ENCODE measurements around the gene PNMA8A. TPM values are rescaled to one million over a fixed set of nuclear protein-coding genes. Genes with fewer than 3 reads are reported as not detected.

The PNMA8A gene
- total RNA-seq, 1 experiment from 2014 or later: 40.5 TPM

DNA sequence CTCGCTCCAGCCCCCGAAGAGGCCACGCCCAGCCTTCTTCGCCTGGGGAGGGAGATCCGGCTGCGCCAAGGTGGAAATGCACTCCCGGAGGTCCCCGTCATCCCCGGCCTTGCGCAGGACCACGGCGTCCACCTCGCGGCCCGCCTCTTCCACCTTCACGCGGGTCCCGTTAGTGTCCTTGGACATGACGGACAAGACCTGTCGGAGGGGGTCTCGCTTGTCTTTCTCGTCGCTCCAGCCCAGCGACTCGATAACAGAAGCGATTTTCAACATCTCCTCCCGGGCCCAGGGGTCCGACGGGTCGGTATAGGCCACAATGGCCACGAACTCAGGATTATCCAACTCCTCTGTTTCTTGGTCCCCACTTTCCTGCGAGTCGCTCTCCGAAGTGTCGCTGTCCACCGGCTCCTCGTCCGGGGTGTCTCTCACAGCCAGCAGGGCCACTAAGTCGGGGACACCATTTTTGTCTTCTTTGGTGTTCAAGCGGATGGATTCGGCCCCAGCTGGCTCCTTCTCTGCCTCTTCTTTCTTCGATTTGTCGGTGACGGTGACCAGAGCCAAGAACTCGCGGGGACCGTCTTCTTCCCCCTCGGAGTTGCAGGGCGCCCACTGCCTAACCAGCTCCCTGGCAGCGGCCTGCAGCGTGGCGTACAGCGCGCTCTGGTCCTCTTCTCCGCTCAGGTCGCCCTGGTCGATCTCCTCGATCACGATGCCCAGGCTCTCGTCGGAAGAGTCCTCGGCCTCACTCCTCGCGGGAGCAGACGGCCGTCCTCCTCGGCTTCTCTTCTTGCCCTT, 23.0 kb upstream of the PNMA8A start:
- DNase-seq (ENCODE audit: low spot score): no peak
- in situ Hi-C loops (cut with HindIII; ENCODE audit: low sequenced_read_pairs): no loop called here

- no peak for DNase-seq (ENCODE audit: low spot score)
Measured at GRCh38 chr19:46493236-46494145, 22.1 kb upstream of the PNMA8A start.

GRCh38 chr19:46492841-46493235, 21.5 kb upstream of the PNMA8A start:
- no peak for DNase-seq (ENCODE audit: low spot score)
- in situ Hi-C loops (cut with HindIII; ENCODE audit: low sequenced_read_pairs): no loop called here

More at GRCh38 chr19:46493236-46494145, 22.1 kb upstream of the PNMA8A start:
- in situ Hi-C loops (cut with HindIII; ENCODE audit: low sequenced_read_pairs): no loop called here

DNA sequence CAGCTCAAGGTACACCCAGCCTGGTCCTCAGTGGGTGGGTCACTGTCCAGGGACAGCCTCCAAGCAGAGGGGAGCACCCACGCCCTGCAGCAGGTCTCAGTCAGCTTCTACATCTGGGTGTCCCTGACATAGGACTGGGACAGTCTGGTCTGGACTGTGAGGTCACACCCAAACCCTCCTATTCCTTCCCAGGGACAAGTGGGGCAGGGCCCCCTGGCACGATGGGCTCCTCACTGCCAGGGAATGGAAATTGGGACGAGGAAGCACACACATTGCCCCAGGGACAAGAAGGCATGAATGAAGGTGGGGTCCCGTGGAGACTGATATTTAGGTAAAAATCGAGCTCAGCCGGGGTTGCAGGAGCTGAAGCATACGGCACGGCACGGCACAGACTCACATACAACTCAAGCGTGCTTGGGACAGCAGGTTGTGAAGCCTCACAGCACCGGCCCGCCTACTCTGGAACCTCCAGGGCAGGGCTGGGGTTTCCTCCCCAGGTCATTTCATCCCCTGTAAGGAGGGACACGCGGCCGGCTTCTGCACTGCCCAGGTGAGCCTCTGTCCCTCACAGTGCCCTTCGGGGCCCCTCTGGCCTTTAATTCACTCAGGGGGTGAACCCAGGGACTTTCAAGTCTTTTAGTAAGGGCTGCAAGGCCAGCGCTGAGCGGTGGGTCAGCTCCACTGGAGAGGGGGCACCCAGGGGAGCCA, 20.8 kb upstream of the PNMA8A start:
- in situ Hi-C loops (cut with HindIII; ENCODE audit: low sequenced_read_pairs): no loop called here
- DNase-seq (ENCODE audit: low spot score): no peak

GRCh38 chr19:46490774-46491173, 19.4 kb upstream of the PNMA8A start:
- no peak for DNase-seq (ENCODE audit: low spot score)
- in situ Hi-C loops (cut with HindIII; ENCODE audit: low sequenced_read_pairs): no loop called here

DNA sequence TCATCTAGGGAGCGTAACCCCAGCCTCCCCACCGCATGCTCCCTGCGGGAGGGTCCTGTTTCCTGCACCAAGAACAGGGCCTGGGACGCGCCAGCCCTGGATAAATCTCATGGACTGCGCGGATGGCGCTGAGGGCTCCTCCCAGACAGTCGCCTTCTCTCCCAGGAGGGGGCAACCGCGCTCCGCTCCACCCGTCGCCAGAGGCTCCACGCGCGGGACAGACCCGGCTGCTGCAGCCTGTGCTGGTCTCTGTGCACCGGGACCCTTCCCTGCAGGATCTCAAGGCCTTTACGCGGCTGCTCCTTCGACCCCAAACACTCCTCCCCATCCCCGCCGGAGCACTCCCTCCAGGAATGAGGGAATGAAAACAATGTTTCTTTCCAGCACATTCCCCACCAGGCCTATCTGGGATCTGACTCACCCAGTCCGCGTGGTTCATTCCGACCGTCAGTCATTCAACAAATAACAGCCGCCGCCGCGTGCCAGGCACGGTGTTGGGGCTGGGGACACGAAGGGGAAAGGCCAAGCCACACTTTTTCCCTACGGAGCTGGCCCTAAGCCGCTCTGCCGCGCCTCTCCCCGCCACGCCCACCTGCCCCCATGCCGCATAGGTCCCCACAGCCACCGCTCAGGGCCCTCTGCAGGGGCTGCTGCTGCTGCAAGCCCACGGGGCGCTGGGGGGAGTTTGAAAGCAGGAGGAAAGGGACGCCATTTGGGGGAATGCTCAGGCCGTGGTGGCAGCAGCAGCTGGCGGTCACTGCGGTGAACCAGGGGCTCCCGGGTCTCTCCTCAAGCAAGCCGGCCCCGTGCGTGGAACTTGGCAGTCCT, 18.3 kb upstream of the PNMA8A start:
- no peak for DNase-seq (ENCODE audit: low spot score)
- in situ Hi-C loops (cut with HindIII; ENCODE audit: low sequenced_read_pairs): no loop called here

- in situ Hi-C loops (cut with HindIII; ENCODE audit: low sequenced_read_pairs): no loop called here
Measured at GRCh38 chr19:46488551-46488950, 17.2 kb upstream of the PNMA8A start.

GRCh38 chr19:46487802-46488445, 16.6 kb upstream of the PNMA8A start:
- in situ Hi-C loops (cut with HindIII; ENCODE audit: low sequenced_read_pairs): no loop called here

More at GRCh38 chr19:46488551-46488950, 17.2 kb upstream of the PNMA8A start:
- DNase-seq (ENCODE audit: low spot score): no peak

GRCh38 chr19:46487178-46487801, 15.9 kb upstream of the PNMA8A start:
- in situ Hi-C loops (cut with HindIII; ENCODE audit: low sequenced_read_pairs): no loop called here
- no peak for DNase-seq (ENCODE audit: low spot score)

More at GRCh38 chr19:46487802-46488445, 16.6 kb upstream of the PNMA8A start:
- peak; percentile 69 for DNase-seq (ENCODE audit: low spot score)

GRCh38 chr19:46486358-46486757, 15.0 kb upstream of the PNMA8A start:
- in situ Hi-C loops (cut with HindIII; ENCODE audit: low sequenced_read_pairs): no loop called here
- no peak for DNase-seq (ENCODE audit: low spot score)

- no peak for DNase-seq (ENCODE audit: low spot score)
- in situ Hi-C loops (cut with HindIII; ENCODE audit: low sequenced_read_pairs): no loop called here
Measured at GRCh38 chr19:46484656-46485055, 13.3 kb upstream of the PNMA8A start.

DNA sequence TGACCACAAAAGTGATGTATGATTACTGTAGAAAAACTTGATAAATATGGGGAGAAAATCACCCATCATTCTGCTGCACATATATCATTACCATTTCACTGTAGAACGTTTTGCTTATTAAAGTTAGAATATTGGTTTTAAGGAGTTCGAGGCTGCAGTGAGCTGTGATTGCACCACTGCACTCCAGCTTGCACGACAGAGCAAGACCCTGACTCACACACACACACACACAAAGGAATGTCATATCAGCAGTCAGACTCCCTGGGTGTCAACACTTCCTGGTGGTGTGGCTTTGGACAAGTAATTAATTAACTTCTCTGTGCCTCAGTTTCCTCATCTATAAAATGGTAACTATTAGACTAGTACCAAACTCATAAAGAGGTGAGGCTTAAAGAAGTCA, 11.3 kb upstream of the PNMA8A start:
- in situ Hi-C loops (cut with HindIII; ENCODE audit: low sequenced_read_pairs): no loop called here
- DNase-seq (ENCODE audit: low spot score): no peak

- no peak for DNase-seq (ENCODE audit: low spot score)
- in situ Hi-C loops (cut with HindIII; ENCODE audit: low sequenced_read_pairs): no loop called here
Measured at GRCh38 chr19:46481947-46482346, 10.6 kb upstream of the PNMA8A start.

DNA sequence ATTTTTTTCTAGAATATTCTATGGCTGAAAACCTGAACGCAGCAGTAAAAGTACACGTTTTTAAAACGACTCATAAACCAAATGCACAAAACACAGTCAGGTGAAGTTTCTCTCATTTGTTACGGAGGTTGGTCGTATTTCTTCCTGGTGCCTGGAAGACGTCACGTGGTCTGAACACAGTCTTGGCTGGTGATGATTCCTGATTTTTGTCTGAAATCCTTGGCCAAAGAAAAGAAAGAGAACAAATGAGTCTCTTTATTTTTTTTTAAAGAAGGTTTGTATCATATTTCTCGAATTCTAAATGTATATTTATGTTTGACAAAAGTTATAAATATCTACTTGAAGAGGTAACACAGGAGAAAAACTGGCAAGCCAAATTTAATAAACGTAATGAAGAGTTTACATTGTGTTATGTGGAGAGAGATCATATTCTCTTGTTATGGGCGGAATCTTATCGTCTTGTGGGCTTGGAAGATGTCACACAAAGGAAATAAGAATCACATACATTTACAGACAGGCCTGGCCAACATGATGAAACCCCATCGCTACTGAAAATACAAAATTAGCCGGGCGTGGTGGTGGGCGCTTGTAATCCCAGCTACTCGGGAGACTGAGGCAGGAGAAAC, 10.0 kb upstream of the PNMA8A start:
- DNase-seq (ENCODE audit: low spot score): no peak
- in situ Hi-C loops (cut with HindIII; ENCODE audit: low sequenced_read_pairs): no loop called here

DNA sequence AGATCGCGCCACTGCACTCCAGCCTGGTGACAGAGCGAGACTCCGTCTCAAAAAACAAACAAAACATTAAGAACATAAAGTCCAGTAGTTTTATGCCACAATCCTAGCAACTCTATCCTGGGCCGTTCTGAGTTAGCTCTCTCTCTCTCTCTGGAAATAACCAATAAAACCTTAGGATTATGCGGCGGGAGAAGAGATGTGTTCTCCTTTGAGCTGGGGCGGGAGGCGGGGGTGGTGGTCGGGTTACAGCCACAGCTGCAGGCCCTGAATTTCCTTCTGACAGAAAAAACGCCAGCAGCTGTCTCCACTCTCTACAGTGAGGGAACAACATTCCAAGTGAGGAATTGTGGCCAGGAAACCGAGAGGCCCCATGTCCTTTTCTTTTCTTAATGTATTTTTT, 9.1 kb upstream of the PNMA8A start:
- no peak for DNase-seq (ENCODE audit: low spot score)
- in situ Hi-C loops (cut with HindIII; ENCODE audit: low sequenced_read_pairs): no loop called here

DNA sequence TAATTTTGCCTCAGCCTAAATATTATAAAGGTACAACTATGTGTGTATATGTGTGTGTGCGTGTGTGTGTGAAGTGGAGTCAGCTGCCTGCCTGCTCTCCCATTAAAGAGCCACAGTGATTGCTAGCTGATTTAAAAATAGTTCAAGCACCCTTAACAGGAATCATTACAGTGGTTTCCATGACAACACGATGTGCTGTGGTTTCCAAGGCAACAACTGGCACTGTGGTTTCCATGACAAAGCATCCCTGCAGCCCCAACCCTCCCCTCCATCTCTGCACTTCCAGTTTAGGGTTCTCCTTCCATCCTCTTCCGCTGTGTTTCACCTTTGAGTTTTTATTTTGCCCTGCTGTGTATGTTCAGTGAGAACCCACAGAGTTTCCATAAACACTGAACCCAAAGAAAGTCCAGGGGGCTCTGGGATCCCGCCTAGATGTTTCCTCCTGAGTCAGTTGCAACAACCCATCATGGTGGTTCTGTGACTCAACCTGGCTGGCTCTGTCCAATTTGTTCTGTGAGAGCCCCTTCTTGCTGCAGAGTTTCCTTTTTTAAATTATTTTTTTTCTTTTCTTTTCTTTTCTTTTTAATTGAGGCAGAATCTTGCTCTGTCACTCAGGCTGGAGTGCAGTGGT, 7.1 kb upstream of the PNMA8A start:
- in situ Hi-C loops (cut with HindIII; ENCODE audit: low sequenced_read_pairs): no loop called here
- no peak for DNase-seq (ENCODE audit: low spot score)

DNA sequence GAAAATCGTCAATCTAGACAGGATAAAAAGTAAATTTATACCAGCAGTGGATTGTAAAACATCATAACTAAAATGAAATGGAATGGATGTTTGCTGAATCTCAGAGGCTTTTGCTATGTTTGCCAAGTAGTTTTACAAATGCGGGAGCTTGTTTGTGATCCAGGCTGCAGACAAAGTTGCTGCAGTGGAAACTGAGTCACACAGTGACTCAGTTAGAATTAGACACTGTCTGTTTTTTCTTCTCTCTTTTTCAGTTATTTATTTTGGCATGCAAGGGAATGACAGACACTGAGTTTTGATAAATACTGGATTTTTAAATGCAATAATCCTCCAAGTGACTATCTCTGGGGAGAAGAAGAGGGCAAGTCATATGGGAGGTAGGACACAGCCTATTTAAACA, 4.6 kb upstream of the PNMA8A start:
- in situ Hi-C loops (cut with HindIII; ENCODE audit: low sequenced_read_pairs): no loop called here
- no peak for DNase-seq (ENCODE audit: low spot score)

Measured in G401 (cell line).